H1 (cell line): Measurements from ENCODE around the gene ANKFN1. TPM values are rescaled to one million over a fixed set of nuclear protein-coding genes. Genes with fewer than 3 reads are reported as not detected.

Experiments
- CTCF ChIA-PET: fragments of 300-600 bp; sonication (Branson Sonifier 250); formaldehyde crosslinking; loops from one replicate; lab custom pipeline; 2021; ENCODE audit not compliant: partially characterized antibody; lab: Charles Lee
- POLR2A ChIA-PET: fragments of 300-600 bp; sonication (Branson Sonifier 250); formaldehyde crosslinking; loops from one replicate; lab custom pipeline; 2021; ENCODE audit warnings: inconsistent platforms; ENCODE audit not compliant: partially characterized antibody; lab: Charles Lee
- DNase-seq, 2 experiments: peaks; one replicate each; pipeline versions ENCODE4 v3.0.0 to v3.0.0-alpha.2; 2010 to 2022; ENCODE audit warnings: low spot score in 2 of 2, low read depth in 1 of 2, mixed read lengths in 1 of 2
- FAIRE-seq: peaks from 2 replicates; lab custom pipeline; 2011; peaks lifted over from hg19 to GRCh38; lab: Jason Lieb, UNC
- H2AFZ ChIP-seq: 2 replicates; pipeline ENCODE4 v1.8.1; 2012; ENCODE audit warnings: low read length, inconsistent platforms
- H2AK5ac ChIP-seq: 2 replicates; pipeline ENCODE4 v1.6.1; 2013; ENCODE audit warnings: low read depth, low read length
- H2BK120ac ChIP-seq: replicated peaks from 2 replicates; pipeline ENCODE3; 2013; ENCODE audit warnings: low read depth, low read length, inconsistent platforms
- H2BK12ac ChIP-seq: 2 replicates; pipeline ENCODE4 v1.6.1; 2013; ENCODE audit warnings: low read depth, low read length
- H2BK15ac ChIP-seq: 2 replicates; pipeline ENCODE4 v1.6.1; 2013; ENCODE audit warnings: low read length
- H2BK20ac ChIP-seq: 2 replicates; pipeline ENCODE4 v1.6.1; 2013; ENCODE audit warnings: low read length
- H2BK5ac ChIP-seq: 2 replicates; pipeline ENCODE4 v1.6.1; 2013; ENCODE audit warnings: low read depth, low read length
- H3K14ac ChIP-seq: 2 replicates; pipeline ENCODE4 v1.6.1; 2013; ENCODE audit warnings: inconsistent platforms; ENCODE audit not compliant: insufficient read length
- H3K18ac ChIP-seq: 2 replicates; pipeline ENCODE4 v1.6.1; 2013; ENCODE audit warnings: low read length; ENCODE audit errors: extremely low read depth
- H3K23ac ChIP-seq: 2 replicates; pipeline ENCODE4 v1.6.1; 2013; ENCODE audit warnings: inconsistent platforms; ENCODE audit not compliant: insufficient read length
- H3K23me2 ChIP-seq: 2 replicates; pipeline ENCODE4 v1.6.1; 2013; ENCODE audit warnings: low read depth, low read length
- H3K27ac ChIP-seq: 2 replicates; pipeline ENCODE4 v1.6.1; 2011; ENCODE audit warnings: low read depth, low read length, inconsistent platforms
- H3K27me3 ChIP-seq, 4 experiments: replicated peaks in 1 of 4; 1 replicate in 1 of 4; 2 replicates in 3 of 4; pipeline versions ENCODE4 v1.6.1 to v1.8.1; 2011 to 2013; ENCODE audit warnings: low read length in 3 of 4, mild to moderate bottlenecking in 3 of 4, inconsistent platforms in 2 of 4, mixed read lengths in 2 of 4, moderate library complexity in 1 of 4; ENCODE audit not compliant: control insufficient read depth in 3 of 4, insufficient read depth in 3 of 4; ENCODE audit errors: extremely low read depth in 1 of 4
- H3K36me3 ChIP-seq, 4 experiments: 2 replicates each; pipeline versions ENCODE4 v1.6.1 to v1.8.1; 2011 to 2013; ENCODE audit warnings: mild to moderate bottlenecking in 4 of 4, low read length in 3 of 4, moderate library complexity in 2 of 4, control low read depth in 1 of 4, inconsistent platforms in 1 of 4; ENCODE audit not compliant: insufficient read depth in 4 of 4, control insufficient read depth in 2 of 4
- H3K4ac ChIP-seq: replicated peaks from 2 replicates; pipeline ENCODE3; 2013; ENCODE audit warnings: low read length, low read depth, mixed read lengths, inconsistent platforms; ENCODE audit not compliant: insufficient read length
- H3K4me1 ChIP-seq, 4 experiments: replicated peaks in 1 of 4; 1 replicate in 1 of 4; 2 replicates in 3 of 4; pipeline versions ENCODE4 v1.6.1 to v1.8.1; 2011 to 2013; ENCODE audit warnings: low read length in 3 of 4, inconsistent platforms in 2 of 4, mixed read lengths in 1 of 4; ENCODE audit not compliant: insufficient read depth in 4 of 4, control insufficient read depth in 3 of 4
- H3K4me2 ChIP-seq, 2 experiments: 2 replicates each; pipeline versions ENCODE4 v1.6.1 to v1.8.1; 2011 to 2013; ENCODE audit warnings: low read depth in 2 of 2, low read length in 2 of 2, control low read depth in 1 of 2, inconsistent platforms in 1 of 2, mild to moderate bottlenecking in 1 of 2; ENCODE audit not compliant: insufficient read depth in 1 of 2
- H3K4me3 ChIP-seq, 4 experiments: fragments of 200-600, 300-600 bp in 1 of 4; sonication (generic), shearing (Covaris generic), sonication (Bioruptor Twin) in 1 of 4; 2 replicates each; pipeline versions ENCODE4 v1.5.1 to v1.8.1; 2011 to 2016; ENCODE audit warnings: low read length in 4 of 4, low read depth in 3 of 4, control low read depth in 2 of 4, inconsistent platforms in 2 of 4, mild to moderate bottlenecking in 2 of 4, mixed read lengths in 1 of 4, moderate library complexity in 1 of 4; ENCODE audit not compliant: insufficient read depth in 2 of 4; ENCODE audit errors: extremely low read depth in 1 of 4
- H3K56ac ChIP-seq: replicated peaks from 2 replicates; pipeline ENCODE3; 2013; ENCODE audit warnings: low read depth, mild to moderate bottlenecking, mixed read lengths, low read length, inconsistent platforms; ENCODE audit not compliant: insufficient read length
- H3K79me1 ChIP-seq: 2 replicates; pipeline ENCODE4 v1.6.1; 2013; ENCODE audit warnings: low read depth, low read length, control low read depth
- H3K79me2 ChIP-seq, 2 experiments: 2 replicates each; pipeline versions ENCODE4 v1.6.1 to v1.8.1; 2012 to 2013; ENCODE audit warnings: low read length in 2 of 2, mild to moderate bottlenecking in 2 of 2, inconsistent platforms in 1 of 2; ENCODE audit not compliant: insufficient read depth in 2 of 2, control insufficient read depth in 1 of 2
- H3K9ac ChIP-seq, 4 experiments: replicated peaks in 1 of 4; 1 replicate in 1 of 4; 2 replicates in 3 of 4; pipeline versions ENCODE4 v1.6.1 to v1.8.1; 2011 to 2013; ENCODE audit warnings: low read depth in 3 of 4, low read length in 3 of 4, control low read depth in 2 of 4, mild to moderate bottlenecking in 2 of 4, moderate library complexity in 2 of 4, inconsistent platforms in 1 of 4; ENCODE audit errors: extremely low read depth in 1 of 4
- H3K9me3 ChIP-seq, 2 experiments: 2 replicates each; pipeline versions ENCODE4 v1.6.1 to v1.8.1; 2012 to 2013; ENCODE audit warnings: mild to moderate bottlenecking in 2 of 2, moderate library complexity in 2 of 2, control low read depth in 1 of 2, inconsistent platforms in 1 of 2, low read depth in 1 of 2, low read length in 1 of 2, mixed read lengths in 1 of 2; ENCODE audit not compliant: insufficient read depth in 2 of 2
- H4K20me1 ChIP-seq, 2 experiments: replicated peaks in 1 of 2; 2 replicates each; pipeline versions ENCODE3 to v1.8.1; 2011 to 2013; ENCODE audit warnings: inconsistent platforms in 2 of 2, low read length in 2 of 2, mild to moderate bottlenecking in 1 of 2; ENCODE audit not compliant: insufficient read depth in 2 of 2, control insufficient read depth in 1 of 2
- H4K5ac ChIP-seq: 2 replicates; pipeline ENCODE4 v1.6.1; 2013; ENCODE audit warnings: low read length, low read depth, mixed read lengths, inconsistent platforms; ENCODE audit not compliant: insufficient read length
- H4K8ac ChIP-seq: 2 replicates; pipeline ENCODE4 v1.8.0; 2013; ENCODE audit warnings: mild to moderate bottlenecking, moderate library complexity, low read length, inconsistent platforms; ENCODE audit not compliant: insufficient read depth; ENCODE audit errors: extremely low read depth
- H4K91ac ChIP-seq: replicated peaks from 2 replicates; pipeline ENCODE3; 2013; ENCODE audit warnings: low read length, mixed read lengths, inconsistent platforms; ENCODE audit not compliant: insufficient read length
- CTCF ChIP-seq, 3 experiments: IDR thresholded peaks; 1 replicate in 2 of 3; 2 replicates in 1 of 3; pipeline versions ENCODE4 v1.5.1 to v1.6.1; 2011; ENCODE audit warnings: low read length in 3 of 3, mild to moderate bottlenecking in 3 of 3, inconsistent platforms in 2 of 3, low read depth in 1 of 3, moderate library complexity in 1 of 3; ENCODE audit not compliant: insufficient read depth in 1 of 3; ENCODE audit errors: control extremely low read depth in 1 of 3
- TEAD4 ChIP-seq: IDR thresholded peaks from 2 replicates; pipeline ENCODE4 v1.6.1; 2012; ENCODE audit warnings: low read depth, low read length, inconsistent platforms, mixed read lengths
- WGBS, 2 experiments: shearing (Covaris generic) in 1 of 2; methylation state at CpG; one replicate each; pipeline versions ENCODE4 v1.1.6 to v1.1.7; 2013 to 2015; ENCODE audit warnings: low lambda C conversion rate in 2 of 2, mixed read lengths in 2 of 2, inconsistent platforms in 1 of 2, low coverage in 1 of 2, missing lambda C conversion rate in 1 of 2; ENCODE audit not compliant: insufficient replicate concordance in 2 of 2, insufficient coverage in 1 of 2, insufficient read length in 1 of 2; ENCODE audit errors: extremely low coverage in 1 of 2, missing lambda C conversion rate in 1 of 2; 5-methylcytosine and 5-hydroxymethylcytosine counted together
- polyA plus RNA-seq, 7 experiments: library from polyadenylated mRNA; depleted of rRNA in 3 of 7; stranded (reverse) in 5 of 7; unstranded in 2 of 7; fragments of >200 nt in 5 of 7; fragments of 200-250 nt in 2 of 7; gene quantifications; 1 replicate in 5 of 7; 2 replicates in 1 of 7; 4 replicates in 1 of 7; pipeline versions ENCODE4 v1.2.1 to v1.2.3, GENCODE V29; 2011 to 2013; ENCODE audit warnings: missing spikeins in 2 of 7, mixed read lengths in 2 of 7
- total RNA-seq: library from RNA; stranded (reverse); fragmentation: NEBNext Ultra II Directional; extraction: Animal tissue kit (Norgen Biotek cat#: 25700); gene quantifications from 2 replicates; pipeline ENCODE4 v1.2.1, GENCODE V29; 2021

ANKFN1 gene
- total and polyA plus RNA-seq, 2 of the 8 experiments (the other 6 are each of a cell fraction or from before 2014, with no cell fraction given), result not detected

- POLR2A ChIA-PET, result no interaction called here
- 82% methylated on average over 5 of the region's 5 CpGs; no CpG with 5 or more reads in 1 of the 2 experiments for WGBS, 2 experiments
- Histone ChIP-seq H4K20me1 (no peaks in the 10 kb centered on the region), H2BK12ac (no peak overlapping the region), H3K23me2 (no peaks in the 10 kb centered on the region), H3K4ac (no peak overlapping the region), H3K9me3 (no peaks in the 10 kb centered on the region), H4K5ac (no peak overlapping the region), H4K8ac (no peak overlapping the region), H3K4me2 (no peak overlapping the region), H3K9ac (no peak overlapping the region), H4K91ac (no peak overlapping the region), H2AK5ac (no peak overlapping the region), H2AFZ (no peak overlapping the region), H2BK15ac (no peak overlapping the region), H3K79me2 (no peaks in the 10 kb centered on the region), H3K4me1 (peaks cover 0 to 4% (median 2%) of the 10 kb centered on the region in 4 experiments; a peak in 4 of 7 replicates), H3K27me3 (no peaks in the 10 kb centered on the region), H3K27ac (no peak overlapping the region), H3K23ac (no peak overlapping the region), H2BK20ac (no peak overlapping the region), H2BK120ac (no peak overlapping the region), H3K79me1 (no peaks in the 10 kb centered on the region; the same call in 1 of the 2 replicates), H3K56ac (no peak overlapping the region), H3K4me3 (no peak overlapping the region), H3K18ac (no peak overlapping the region), H2BK5ac (no peak overlapping the region), H3K14ac (no peak overlapping the region), H3K36me3 (no peaks in the 10 kb centered on the region)
- DNase-seq, result no peak
- no peak for FAIRE-seq
- CTCF ChIA-PET, result no interaction called here
- TF ChIP-seq CTCF (IDR thresholded peaks at IDR 0.05; ENCODE audit: control extremely low read depth in 1 of 3, insufficient read depth in 1 of 3, low read depth in 1 of 3, low read length in 3 of 3), result no peak
- peak; percentile 89 for TF ChIP-seq TEAD4
Measured at GRCh38 chr17:56540836-56541235, 387.6 kb downstream of the ANKFN1 start.
